Adrenal gland (tissue), 12 donors: Measurements from ENCODE around the gene GEMIN4. TPM values are rescaled to one million over a fixed set of nuclear protein-coding genes. Genes with fewer than 3 reads are reported as not detected.
"Not testable (repeated sequence)": the region's sequence is repeated elsewhere in the genome, so short reads cannot be mapped to it uniquely, and the experiment has no call there.

Experiments used
- DNase-seq, 7 donors: peaks; one replicate each; pipeline ENCODE4 v3.0.0-alpha.2; 2019 to 2020
- H3K27ac ChIP-seq, 5 donors: fragments of 200-600 bp; sonication (generic) in 4 of 5; 1 replicate in 3 of 5; 2 replicates in 2 of 5; pipeline versions ENCODE4 v1.5.1 to v1.8.0; 2016 to 2020; ENCODE audit warnings: mild to moderate bottlenecking in 1 of 5
- H3K27me3 ChIP-seq: fragments of 200-600 bp; 2 replicates; pipeline ENCODE4 v1.8.0; 2021
- H3K36me3 ChIP-seq, 2 donors: fragments of 200-600 bp; replicated peaks in 1 of 2; 1 replicate in 1 of 2; 2 replicates in 1 of 2; pipeline versions ENCODE4 v1.5.1 to v1.8.0; 2018 to 2022
- H3K4me1 ChIP-seq, 2 donors: fragments of 200-600 bp; replicated peaks in 1 of 2; 1 replicate in 1 of 2; 2 replicates in 1 of 2; pipeline versions ENCODE4 v1.5.1 to v1.8.0; 2018 to 2021
- H3K4me3 ChIP-seq, 4 donors: fragments of 200-600 bp; sonication (generic) in 3 of 4; one replicate each; pipeline ENCODE4 v1.5.1; 2016 to 2018
- H3K9me3 ChIP-seq, 3 donors: fragments of 200-600 bp; sonication (generic) in 1 of 3; replicated peaks in 1 of 3; 1 replicate in 2 of 3; 2 replicates in 1 of 3; pipeline versions ENCODE4 v1.5.1 to v1.8.0; 2016 to 2021
- POLR2A ChIP-seq, 2 donors: fragments of 450-650 bp; IDR thresholded peaks; one replicate each; pipeline ENCODE4 v1.6.1; 2017; ENCODE audit warnings: antibody characterized with exemption in 2 of 2, mild to moderate bottlenecking in 2 of 2, moderate library complexity in 1 of 2
- WGBS, 4 donors: extraction: QIAGEN DNeasy Blood & Tissue Kit in 2 of 4; methylation state at CpG; one replicate each; pipeline versions ENCODE4 v1.1.5 to v1.1.7; 2013 to 2017; 5-methylcytosine and 5-hydroxymethylcytosine counted together
- intact Hi-C, 2 donors: fragments of 100-400 bp; cut with DNase I; formaldehyde crosslinking; loops; one replicate each; pipeline versions ENCODE4 v1.14.1 to v1.15.0; 2022 to 2023
- polyA plus RNA-seq, 3 donors: library from polyadenylated mRNA; stranded (reverse); fragments of 200-250 nt in 2 of 3; fragments of 350-450 nt in 1 of 3; fragmentation: Illumina TruSeq in 1 of 3; extraction: RNeasy Lipid Tissue Mini Kit (QIAGEN cat#74804) in 1 of 3; gene quantifications; one replicate each; pipeline ENCODE4 v1.2.3, GENCODE V29; 2013 to 2014
- total RNA-seq, 9 donors: library from RNA; depleted of rRNA in 4 of 9; stranded (reverse); fragments of >200 nt in 4 of 9; fragments of 120-200 nt in 1 of 9; fragmentation: NEBNext Ultra II Directional in 1 of 9; extraction: Animal tissue kit (Norgen Biotek cat#: 25700) in 1 of 9; gene quantifications; one replicate each; pipeline versions ENCODE4 v1.1.0 to v1.2.4, GENCODE V29; 2013 to 2023
- TF ChIP-seq, protein P1 (sequence below), 6 experiments: fragments of 450-650 bp in 4 of 6; fragments of 200-600 bp in 2 of 6; sonication (generic) in 1 of 6; IDR thresholded peaks; 1 replicate in 5 of 6; 2 replicates in 1 of 6; pipeline versions ENCODE4 v1.5.1 to v1.8.0; 2016 to 2021; ENCODE audit warnings: antibody characterized with exemption in 6 of 6, mild to moderate bottlenecking in 2 of 6, moderate library complexity in 1 of 6
- donor health status: healthy with polysubstance abuse.
- donor health status: Bipolar disorder and iron deficiency.
- donor health status: DM: yes; HTN: yes; CAD: no.
- donor health status: DM: no; HTN: no; CAD: no.
- donor health status: DM: no; HTN: no; CAD: no.
- donor health status: DM: yes; HTN: yes; CAD: no.

The GEMIN4 gene
- total and polyA plus RNA-seq, 12 donors, result 5.3 to 22.8 (median 13.2) TPM

DNA sequence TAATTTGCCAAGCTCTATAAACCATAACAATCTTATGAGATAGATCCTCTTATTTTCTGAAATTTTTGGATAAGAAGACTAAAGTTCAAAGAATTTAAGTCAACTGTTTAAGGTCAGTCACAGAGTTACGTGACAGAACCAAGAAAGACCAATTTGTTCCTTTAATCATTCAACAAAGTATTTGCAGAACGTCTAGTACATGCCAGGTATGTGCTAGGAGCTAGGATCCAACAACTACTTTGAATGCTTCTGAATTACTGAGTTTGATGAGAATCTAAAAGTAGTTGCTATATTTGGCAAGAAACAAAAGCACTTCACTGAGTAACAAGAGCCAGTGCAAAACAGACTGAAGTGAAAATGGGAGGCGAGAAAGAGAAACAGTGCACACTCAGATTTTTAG is 15.0 kb upstream of the GEMIN4 start:
- Histone ChIP-seq H3K4me3 (no peak overlapping the region), H3K9me3 (no peaks in the 10 kb centered on the region), H3K36me3 (peaks cover 0 to 53% of the 10 kb centered on the region in 2 donors), H3K27me3 (no peaks in the 10 kb centered on the region), H3K4me1 (no peaks in the 10 kb centered on the region), H3K27ac (no peak overlapping the region)
- TF ChIP-seq, protein P1, sequence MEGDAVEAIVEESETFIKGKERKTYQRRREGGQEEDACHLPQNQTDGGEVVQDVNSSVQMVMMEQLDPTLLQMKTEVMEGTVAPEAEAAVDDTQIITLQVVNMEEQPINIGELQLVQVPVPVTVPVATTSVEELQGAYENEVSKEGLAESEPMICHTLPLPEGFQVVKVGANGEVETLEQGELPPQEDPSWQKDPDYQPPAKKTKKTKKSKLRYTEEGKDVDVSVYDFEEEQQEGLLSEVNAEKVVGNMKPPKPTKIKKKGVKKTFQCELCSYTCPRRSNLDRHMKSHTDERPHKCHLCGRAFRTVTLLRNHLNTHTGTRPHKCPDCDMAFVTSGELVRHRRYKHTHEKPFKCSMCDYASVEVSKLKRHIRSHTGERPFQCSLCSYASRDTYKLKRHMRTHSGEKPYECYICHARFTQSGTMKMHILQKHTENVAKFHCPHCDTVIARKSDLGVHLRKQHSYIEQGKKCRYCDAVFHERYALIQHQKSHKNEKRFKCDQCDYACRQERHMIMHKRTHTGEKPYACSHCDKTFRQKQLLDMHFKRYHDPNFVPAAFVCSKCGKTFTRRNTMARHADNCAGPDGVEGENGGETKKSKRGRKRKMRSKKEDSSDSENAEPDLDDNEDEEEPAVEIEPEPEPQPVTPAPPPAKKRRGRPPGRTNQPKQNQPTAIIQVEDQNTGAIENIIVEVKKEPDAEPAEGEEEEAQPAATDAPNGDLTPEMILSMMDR (IDR thresholded peaks at IDR 0.05), result no peak
- no peak for TF ChIP-seq POLR2A (IDR thresholded peaks at IDR 0.05)
- 74 to 83% (median 79%) methylated on average over 3 of the region's 3 CpGs for WGBS, 4 donors
- intact Hi-C loops, result no loop called here
- no peak for DNase-seq

DNA sequence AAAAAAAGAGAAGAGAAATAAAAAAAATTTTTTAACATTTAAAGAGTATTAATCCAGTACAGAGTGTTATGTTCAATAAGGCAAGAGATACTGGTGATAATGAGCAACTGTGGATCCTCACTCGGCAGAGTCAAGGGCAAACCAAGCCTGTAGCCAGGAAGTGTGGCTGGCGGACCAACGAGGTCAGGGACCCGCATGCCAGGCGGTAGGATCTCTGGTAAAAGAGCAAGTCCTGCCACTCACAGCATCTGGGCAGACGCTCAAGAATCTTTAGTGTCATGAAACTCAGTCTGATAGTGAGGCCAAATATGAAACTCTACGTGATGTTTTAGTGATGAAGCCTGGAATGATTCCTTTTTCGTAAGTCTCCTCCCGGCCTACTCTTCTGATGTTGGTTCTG is 8.3 kb upstream of the GEMIN4 start:
- no peak overlapping the region for H3K4me3 ChIP-seq

DNA sequence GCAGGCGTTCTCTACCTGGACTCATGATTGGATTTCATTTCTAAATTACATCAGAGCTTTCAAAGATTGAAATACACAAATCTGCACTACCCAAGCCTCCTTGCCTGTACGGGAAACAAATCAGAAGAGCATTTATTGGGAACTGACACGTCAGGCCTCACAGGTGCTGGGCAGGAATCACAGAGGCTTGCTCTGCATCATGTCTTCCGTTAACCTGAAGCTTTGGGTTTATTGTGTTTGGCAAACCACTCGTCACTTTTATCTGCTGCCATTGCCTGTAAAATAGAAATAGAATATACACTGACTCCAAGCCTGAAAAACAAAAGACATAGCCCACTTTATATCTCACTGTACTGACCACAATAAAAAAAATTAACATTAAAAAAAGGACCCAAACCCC is 7.9 kb upstream of the GEMIN4 start:
- no peak overlapping the region for H3K4me3 ChIP-seq
- DNase-seq, result no peak
- intact Hi-C loops, result no loop called here
- H3K36me3 ChIP-seq, result peaks cover 0 to 42% of the 10 kb centered on the region in 2 donors
- peaks cover 0 to 9% of the 10 kb centered on the region in 2 donors for H3K4me1 ChIP-seq
- H3K27ac ChIP-seq, result peak overlapping the region in 1 of 5 donors; percentile 1
- WGBS, 4 donors, result 69 to 81% (median 74%) methylated on average over 5 of the region's 5 CpGs
- no peaks in the 10 kb centered on the region for H3K9me3 ChIP-seq
- H3K27me3 ChIP-seq, result no peaks in the 10 kb centered on the region
- TF ChIP-seq, protein P1 (IDR thresholded peaks at IDR 0.05), result no peak
- TF ChIP-seq POLR2A (IDR thresholded peaks at IDR 0.05), result no peak

More for the DNA sequence above, 8.3 kb upstream of the GEMIN4 start:
- Histone ChIP-seq H3K36me3 (peaks cover 0 to 46% of the 10 kb centered on the region in 2 donors), H3K4me1 (peaks cover 0 to 9% of the 10 kb centered on the region in 2 donors), H3K27ac (peak overlapping the region in 4 of 5 donors; percentile 1 to 28 (median 17)), H3K27me3 (no peaks in the 10 kb centered on the region), H3K9me3 (no peaks in the 10 kb centered on the region)
- 33 to 62% (median 49%) methylated on average over 9 of the region's 9 CpGs for WGBS, 4 donors
- peak; percentile 47 to 86 (median 83) for DNase-seq
- intact Hi-C loops, result no loop called here
- TF ChIP-seq POLR2A (IDR thresholded peaks at IDR 0.05), result no peak
- TF ChIP-seq, protein P1 (IDR thresholded peaks at IDR 0.05), result no peak

DNA sequence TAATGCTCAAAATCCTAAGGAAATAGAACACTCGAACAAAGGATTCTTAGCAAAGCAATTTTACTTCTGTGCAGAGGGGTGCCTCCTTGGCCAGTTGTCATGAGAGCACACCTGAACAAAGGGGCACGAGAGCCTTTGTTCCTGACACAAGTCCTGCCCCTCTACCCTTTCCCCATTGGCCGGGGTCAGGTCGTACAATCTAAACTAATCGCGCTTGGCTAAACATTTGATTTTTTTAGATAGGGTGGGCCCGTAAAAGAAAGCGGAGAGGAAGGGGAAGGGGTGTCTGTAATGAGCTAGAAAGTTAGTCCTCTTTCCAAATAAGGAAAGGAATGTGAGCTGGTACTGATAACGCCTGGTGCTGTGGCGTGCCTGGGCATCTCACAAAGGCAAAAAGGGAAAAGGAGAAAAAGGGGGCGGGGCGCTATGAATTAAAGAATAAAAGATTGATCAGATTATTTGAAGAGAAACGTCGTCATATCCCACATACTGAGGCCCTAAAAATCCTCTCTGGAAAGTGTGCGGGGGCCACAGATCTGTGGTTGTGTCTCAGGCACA is 4.0 kb upstream of the GEMIN4 start:
- H3K4me3 ChIP-seq, DNase-seq, H3K9me3 ChIP-seq, H3K27me3 ChIP-seq, intact Hi-C loops, H3K27ac ChIP-seq: not testable (repeated sequence)
- Histone ChIP-seq H3K4me1 (peaks cover 3 to 13% of the 10 kb centered on the region in 2 donors), H3K36me3 (peaks cover 0 to 25% of the 10 kb centered on the region in 2 donors)
- 80 to 86% (median 84%) methylated on average over 15 of the region's 15 CpGs for WGBS, 4 donors

DNA sequence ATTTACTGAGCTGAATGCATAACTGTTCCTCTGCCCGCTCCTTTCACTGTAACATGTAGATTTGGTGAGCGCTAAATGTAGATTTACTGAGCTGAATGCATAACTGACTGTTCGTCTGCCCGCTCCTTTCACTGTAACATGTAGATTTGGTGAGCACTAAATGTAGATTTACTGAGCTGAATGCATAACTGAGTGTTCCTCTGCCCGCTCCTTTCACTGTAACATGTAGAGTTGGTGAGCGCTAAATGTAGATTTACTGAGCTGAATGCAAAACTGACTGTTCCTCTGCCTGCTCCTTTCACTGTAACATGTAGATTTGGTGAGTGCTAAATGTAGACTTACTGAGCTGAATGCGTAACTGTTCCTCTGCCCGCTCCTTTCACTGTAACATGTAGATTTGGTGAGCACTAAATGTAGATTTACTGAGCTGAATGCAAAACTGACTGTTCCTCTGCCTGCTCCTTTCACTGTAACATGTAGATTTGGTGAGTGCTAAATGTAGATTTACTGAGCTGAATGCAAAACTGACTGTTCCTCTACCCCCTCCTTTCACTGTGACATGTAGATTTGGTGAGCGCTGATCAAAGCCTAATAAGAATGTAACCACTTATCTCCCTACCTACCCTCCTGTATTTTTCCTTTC is 3.4 kb upstream of the GEMIN4 start:
- H3K9me3 ChIP-seq, DNase-seq, H3K27me3 ChIP-seq, H3K27ac ChIP-seq, intact Hi-C loops, H3K4me3 ChIP-seq: not testable (repeated sequence)
- WGBS, 4 donors, result 91 to 98% (median 95%) methylated on average over 9 of the region's 9 CpGs
- H3K4me1 ChIP-seq, result peaks cover 9 to 12% of the 10 kb centered on the region in 2 donors
- H3K36me3 ChIP-seq, result peaks cover 0 to 20% of the 10 kb centered on the region in 2 donors
